HG03095 (cell line): ENCODE measurements around the gene UNC93A.

ENCODE experiments used
- ATAC-seq: cut with Tn5 transposase; IDR thresholded peaks from one replicate; pipeline ENCODE4 v1.9.1; 2021; ENCODE audit warnings: moderate library complexity; ENCODE audit not compliant: unreplicated experiment

Gene UNC93A

GRCh38 chr6:167293088-167293589 lies 2.0 kb downstream of the UNC93A start:
- ATAC-seq = no peak

GRCh38 chr6:167293590-167294091 lies 2.5 kb downstream of the UNC93A start:
- no peak for ATAC-seq

- ATAC-seq = no peak
Observed at GRCh38 chr6:167294241-167294640, 3.1 kb downstream of the UNC93A start.

- ATAC-seq = no peak
Observed at GRCh38 chr6:167294651-167295494, 3.8 kb downstream of the UNC93A start.

- no peak for ATAC-seq
Observed at GRCh38 chr6:167295495-167296292, 4.6 kb downstream of the UNC93A start.

GRCh38 chr6:167296293-167296690 lies 5.2 kb downstream of the UNC93A start:
- ATAC-seq = no peak

- no peak for ATAC-seq
Observed at GRCh38 chr6:167296902-167297301, 5.8 kb downstream of the UNC93A start.

GRCh38 chr6:167298127-167298526 lies 7.0 kb downstream of the UNC93A start:
- ATAC-seq = no peak

- no peak for ATAC-seq
Observed at GRCh38 chr6:167299641-167300308, 8.7 kb downstream of the UNC93A start.

GRCh38 chr6:167300902-167301777 lies 10.0 kb downstream of the UNC93A start:
- ATAC-seq = no peak

GRCh38 chr6:167302074-167302473 lies 11.0 kb downstream of the UNC93A start:
- no peak for ATAC-seq

GRCh38 chr6:167302796-167303195 lies 11.7 kb downstream of the UNC93A start:
- ATAC-seq = no peak

- ATAC-seq = no peak
Observed at GRCh38 chr6:167303675-167304625, 12.8 kb downstream of the UNC93A start.

- ATAC-seq = no peak
Observed at GRCh38 chr6:167304912-167305311, 13.8 kb downstream of the UNC93A start.

GRCh38 chr6:167305796-167306195 lies 14.7 kb downstream of the UNC93A start:
- no peak for ATAC-seq

GRCh38 chr6:167306401-167306998 lies 15.4 kb downstream of the UNC93A start:
- ATAC-seq = no peak

GRCh38 chr6:167307342-167307955 lies 16.3 kb downstream of the UNC93A start:
- ATAC-seq = no peak

GRCh38 chr6:167308207-167308606 lies 17.1 kb downstream of the UNC93A start:
- ATAC-seq = no peak
